ENCODE results near the gene PGS1.
A peak's percentile ranks its signal among the peaks of the same experiment; 100 is the strongest.

PGS1 gene

DNA sequence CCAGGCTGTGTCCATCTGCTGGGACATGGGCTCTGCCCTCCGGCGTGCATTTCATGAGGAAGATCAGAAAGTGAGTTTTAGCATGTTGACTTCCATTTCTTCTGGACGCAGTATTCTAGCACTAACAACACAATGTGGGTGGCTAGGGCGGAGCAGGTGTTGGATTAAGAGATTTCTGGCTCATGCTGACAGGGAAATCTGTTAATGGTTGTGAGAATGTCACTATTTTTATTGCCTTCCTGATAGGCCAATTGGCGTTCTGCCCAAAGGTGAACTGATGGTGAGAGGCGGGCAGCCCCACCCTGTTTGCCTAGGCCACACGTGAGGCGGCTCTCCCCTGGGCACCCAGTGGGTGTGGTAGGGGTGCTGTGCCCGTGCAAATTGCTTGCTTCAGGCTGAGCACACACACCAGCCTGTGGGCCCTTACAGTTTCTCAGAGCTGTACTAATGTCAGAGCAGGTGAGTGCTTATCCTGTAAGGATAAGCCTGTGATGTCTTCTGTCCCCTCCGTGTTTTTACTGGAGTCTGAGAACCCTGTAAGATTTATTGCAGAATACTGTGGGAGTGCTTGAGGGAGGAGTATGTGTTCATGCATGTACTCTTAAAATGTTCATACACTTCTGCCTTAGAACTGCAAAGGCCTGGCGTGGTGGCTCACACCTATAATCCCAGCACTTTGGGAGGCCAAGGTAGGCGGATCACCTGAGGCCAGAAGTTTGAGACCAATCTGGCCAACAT is 30.9 kb downstream of the PGS1 start:
- DNase-seq: no peak

GRCh38 chr17:78411241-78411857 is 32.9 kb downstream of the PGS1 start:
- no peak for DNase-seq

DNA sequence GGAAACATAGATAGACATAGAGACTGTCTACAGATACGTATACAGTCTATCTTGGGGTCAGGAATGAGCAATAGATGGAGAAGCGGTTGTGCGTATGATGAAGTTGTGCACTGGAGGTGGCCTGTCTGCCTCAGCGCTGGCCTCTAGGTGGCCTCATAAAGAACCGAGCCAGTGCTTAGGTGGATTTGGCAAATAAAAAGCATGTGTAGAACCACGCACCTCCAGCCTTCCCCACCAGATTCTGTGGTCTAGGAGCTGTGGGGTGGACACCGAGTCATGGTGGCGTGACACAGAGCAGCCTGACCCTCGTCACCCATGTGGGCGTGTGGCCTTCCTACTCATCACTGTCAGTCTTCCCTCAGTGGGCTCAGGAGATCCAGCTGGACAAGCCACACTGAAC is 34.0 kb downstream of the PGS1 start:
- peak; percentile 10 for DNase-seq

GRCh38 chr17:78414178-78415162 is 36.0 kb downstream of the PGS1 start:
- peak; percentile 47 for DNase-seq

GRCh38 chr17:78415821-78416711 is 37.6 kb downstream of the PGS1 start:
- DNase-seq: no peak

DNA sequence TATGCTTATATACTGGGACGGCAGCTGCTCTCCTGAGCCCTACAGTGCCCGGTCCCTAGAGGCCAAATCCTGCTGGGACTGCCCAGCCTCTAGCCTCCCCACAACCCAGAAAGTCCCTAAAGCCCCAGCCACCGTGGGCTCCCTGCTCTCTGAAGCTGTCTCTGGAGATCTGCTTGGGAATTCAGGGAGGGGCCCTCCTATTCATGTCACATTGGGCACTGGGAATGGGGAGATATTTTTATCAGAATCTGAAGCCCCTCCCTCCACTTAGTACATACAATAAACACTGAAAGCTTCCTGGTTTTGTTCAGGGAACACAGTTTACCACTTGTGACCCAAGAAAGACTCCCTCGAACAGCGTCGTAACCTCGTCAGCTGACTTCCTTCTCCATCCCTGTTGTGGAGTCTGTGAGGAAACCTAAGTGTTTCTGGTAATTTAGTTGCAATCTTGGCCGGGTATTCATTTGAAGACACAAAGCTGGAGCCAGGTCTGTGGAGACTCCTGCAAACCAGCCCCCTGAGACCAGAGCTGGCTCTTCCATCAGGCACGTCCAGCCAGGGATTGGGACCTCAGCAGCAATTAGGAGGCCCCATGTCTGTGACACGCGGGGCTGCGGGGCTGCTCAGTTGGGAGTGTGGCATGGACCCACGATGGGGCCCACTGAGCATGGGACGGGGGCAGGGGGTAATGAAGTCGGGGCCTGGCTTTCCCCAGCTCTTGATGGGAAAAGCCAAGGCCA is 38.5 kb downstream of the PGS1 start:
- no peak for DNase-seq

GRCh38 chr17:78417531-78417909 is 39.1 kb downstream of the PGS1 start:
- no peak for DNase-seq

DNA sequence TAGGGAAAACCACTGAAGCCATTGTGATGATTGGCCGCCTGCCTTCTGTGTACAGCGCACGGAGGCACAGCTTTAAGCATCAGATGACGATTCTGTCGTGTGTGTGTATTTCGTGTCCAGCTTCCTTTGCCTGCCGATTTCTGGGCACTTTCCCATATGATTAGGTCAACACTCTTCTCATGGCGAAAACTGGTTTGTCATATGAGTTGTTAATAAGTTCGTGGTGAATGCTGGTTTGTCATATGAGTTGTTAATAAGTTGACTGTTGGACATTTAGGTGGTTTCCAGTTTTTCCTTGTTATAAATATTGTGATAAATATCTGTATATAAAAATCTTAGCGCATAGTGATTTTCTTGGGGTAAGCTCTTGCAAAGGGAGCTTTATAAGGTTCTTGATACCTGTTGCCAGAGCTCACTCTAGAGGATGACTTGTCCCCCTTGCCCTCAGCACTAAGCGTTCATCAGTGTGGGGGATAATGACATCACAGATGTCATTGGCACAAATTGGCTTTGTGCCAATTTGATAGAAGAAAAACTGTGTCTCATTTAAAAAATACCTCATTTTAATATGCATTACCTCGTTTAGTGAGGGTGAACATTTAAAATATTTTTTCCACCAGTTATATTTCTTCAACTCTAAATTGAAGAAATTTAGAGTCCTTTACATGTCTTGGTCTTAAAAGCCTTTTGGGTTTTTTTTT is 40.0 kb downstream of the PGS1 start:
- no peak for DNase-seq

DNA sequence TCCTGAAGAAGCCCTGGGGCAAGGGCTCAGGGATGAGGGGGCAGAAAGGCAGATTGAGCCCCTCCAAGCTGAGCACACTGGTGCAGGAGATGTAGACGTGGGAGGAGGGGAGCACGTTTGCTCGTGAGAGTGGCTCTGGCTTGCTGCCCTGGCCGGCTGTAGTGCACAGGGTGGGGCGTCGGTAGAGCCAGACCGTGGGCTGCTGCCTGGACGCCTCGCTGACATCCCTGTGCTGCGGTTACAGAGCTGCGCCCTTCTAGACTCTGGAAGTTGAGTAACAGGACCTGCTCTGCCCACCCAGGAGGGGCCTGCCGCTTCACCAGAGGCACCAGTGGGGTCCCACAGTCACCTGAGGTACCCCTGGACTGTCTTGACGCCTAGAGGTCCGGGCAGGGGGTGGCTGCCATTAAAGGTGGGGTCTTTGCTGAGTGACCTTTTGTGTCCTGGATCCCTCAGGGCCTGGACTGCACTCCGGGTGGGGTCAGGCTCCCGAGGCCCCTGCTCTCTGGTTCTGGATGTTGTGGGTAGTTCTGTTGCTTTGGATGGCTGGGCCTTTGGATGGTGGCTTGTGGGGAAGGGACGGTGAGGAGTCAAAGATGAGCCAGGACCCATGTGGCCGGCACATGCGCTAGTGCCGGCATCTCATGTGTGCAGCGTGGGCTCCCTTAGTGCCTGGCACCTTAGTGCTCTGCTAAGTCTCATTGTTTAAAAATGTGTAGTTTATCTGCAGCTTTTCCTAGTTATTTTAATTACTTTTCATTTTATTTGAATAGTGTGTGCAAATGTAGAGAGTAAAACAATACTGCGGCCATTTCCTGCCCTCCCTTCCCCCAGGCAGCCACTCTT is 41.7 kb downstream of the PGS1 start:
- no peak for DNase-seq

DNA sequence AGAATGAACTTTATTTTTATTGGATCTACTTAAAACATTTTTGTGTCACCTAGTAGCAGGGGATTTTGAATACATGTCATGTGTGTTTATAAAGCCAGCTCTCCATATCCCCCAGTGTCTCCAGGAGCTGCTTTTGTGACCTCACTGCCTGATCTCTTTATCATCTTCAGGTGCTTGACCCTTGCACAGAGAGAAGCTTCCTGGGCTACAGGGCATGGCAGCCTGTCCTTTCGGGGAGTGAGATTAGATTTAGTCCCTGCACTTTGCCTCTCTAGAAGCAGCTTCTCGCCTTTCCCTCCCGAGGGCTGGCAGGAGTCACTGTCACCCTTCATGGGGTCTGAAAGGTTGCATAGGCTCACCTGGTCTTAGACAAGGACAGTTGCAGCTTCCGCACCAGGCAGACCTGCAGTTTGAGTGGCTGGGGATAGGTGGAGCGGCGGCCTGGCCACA is 42.7 kb downstream of the PGS1 start:
- DNase-seq: no peak

DNA sequence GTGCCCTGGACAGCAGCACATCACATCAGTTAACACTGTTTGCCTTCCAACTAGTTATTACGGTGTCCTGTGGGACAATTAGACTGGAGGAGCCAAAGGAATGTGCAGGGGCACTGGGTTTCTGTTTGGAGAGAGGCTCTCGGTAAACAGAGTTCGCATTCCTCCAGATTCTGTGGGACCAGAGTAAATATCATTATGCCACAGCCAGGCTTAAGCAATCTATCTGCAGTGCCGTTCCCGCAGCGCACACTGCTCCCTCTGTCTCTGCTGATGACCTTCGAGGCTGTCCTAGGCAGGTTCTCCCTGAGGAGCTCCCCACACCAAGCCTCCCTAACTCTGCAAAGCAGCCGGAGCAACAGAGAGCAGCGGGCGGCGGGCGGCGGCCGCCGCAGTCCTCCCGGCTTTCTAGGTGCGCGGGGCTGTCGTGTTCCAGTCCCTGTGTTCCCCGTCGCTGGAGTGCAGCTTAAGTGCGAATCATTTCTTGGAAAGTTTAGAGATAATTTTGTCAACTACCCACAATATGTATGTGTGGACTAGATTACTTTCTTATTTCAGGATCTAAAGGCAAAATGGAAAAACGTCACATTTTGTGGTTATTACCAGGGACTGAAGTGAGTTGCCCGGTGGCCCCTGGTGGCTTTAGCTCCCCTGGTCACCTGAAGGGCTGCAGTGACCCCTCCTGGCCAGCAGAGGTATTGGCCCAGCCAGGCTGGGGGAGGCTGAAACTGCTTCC is 43.3 kb downstream of the PGS1 start:
- peak; percentile 71 for DNase-seq

DNA sequence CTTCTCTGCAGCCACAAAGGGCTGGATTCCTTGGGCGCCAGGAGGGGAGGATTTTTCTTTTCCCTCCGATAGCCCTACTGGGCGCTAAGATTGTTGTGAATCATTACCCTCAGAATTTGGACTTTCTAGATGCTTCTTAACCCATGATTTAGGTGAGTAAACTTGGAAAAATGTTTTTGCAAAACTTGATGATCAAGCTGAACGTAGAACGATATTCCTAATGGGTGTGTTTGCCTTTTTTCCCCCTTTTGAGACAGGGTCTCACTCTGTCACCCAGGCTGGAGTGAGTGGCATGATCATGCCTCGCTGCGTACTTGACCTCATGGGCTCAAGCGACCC is 43.8 kb downstream of the PGS1 start:
- no peak for DNase-seq

- no peak for DNase-seq
These were observed 44.6 kb downstream of the PGS1 start for GRCh38 chr17:78422872-78423588.

DNA sequence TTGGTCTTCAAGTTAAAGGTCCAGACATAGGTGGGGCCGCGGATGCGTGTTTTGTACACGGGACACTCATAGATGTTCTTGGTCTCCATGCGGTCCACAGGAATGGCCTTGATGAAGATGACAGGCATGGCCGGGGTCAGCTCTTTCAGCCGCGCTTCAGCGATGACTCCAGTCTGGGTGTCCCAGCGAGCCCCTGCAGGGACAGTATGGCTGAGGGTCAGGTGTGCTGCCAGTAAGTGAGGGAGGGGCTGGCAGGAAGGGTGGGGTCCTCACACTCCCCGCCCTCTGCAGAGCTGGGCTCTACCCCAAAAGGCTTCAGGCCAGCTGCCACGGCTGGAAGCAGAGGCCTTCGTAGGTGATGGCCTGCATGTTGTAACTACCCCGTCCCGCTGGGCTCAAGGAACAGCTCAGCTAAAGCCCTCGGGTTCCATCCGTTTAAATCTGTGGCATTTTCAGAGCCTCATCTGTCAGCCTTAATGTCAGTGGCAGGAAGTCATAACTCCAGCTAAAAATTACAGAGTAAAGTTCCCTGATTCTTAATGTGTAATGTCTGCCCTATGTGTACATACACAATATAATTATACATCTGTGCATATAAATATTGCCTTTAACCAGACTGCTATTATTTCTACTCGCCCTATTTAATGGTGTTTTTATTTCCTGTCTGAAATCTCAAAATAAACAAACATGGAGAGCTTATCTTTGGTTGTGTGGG is 45.7 kb downstream of the PGS1 start:
- no peak for DNase-seq

- no peak for DNase-seq
These were observed 47.0 kb downstream of the PGS1 start for GRCh38 chr17:78425429-78425828.

- DNase-seq: no peak
These were observed 47.9 kb downstream of the PGS1 start for GRCh38 chr17:78426293-78426879.

GRCh38 chr17:78427140-78427539 is 48.7 kb downstream of the PGS1 start:
- DNase-seq: no peak
